IMR-90 (cell line): ENCODE data around the gene TRPC1. TPM values are rescaled to one million over a fixed set of nuclear protein-coding genes. Genes with fewer than 3 reads are reported as not detected.

Source experiments
- ATAC-seq: fragments of 200-7000 bp; cut with Tn5 transposase; 2 replicates; pipeline ENCODE4 v1.9.1; 2020; ENCODE audit warnings: low read depth, mild to moderate bottlenecking, moderate library complexity
- BruUV-seq: library from RNA; stranded (reverse); fragments of 400-500 nt; replicated peaks from 2 replicates; lab custom pipeline; 2021; lab: Mats Ljungman, UMichigan
- CTCF ChIA-PET: fragments of 300-600 bp; formaldehyde crosslinking; extraction: SDS; loops from one replicate; lab custom pipeline; 2021; ENCODE audit warnings: antibody characterized with exemption; lab: Yijun Ruan, JAX
- POLR2A ChIA-PET: fragments of 300-600 bp; sonication (Branson Sonifier 250); formaldehyde crosslinking; loops from one replicate; lab custom pipeline; 2022; ENCODE audit warnings: antibody characterized with exemption; ENCODE audit not compliant: unreplicated experiment; lab: Charles Lee
- DNase-seq: peaks from one replicate; pipeline ENCODE4 v3.0.0; 2013
- H2AFZ ChIP-seq: replicated peaks from 2 replicates; pipeline ENCODE3; 2013; ENCODE audit warnings: low read length, mild to moderate bottlenecking; ENCODE audit not compliant: poor library complexity
- H2AK5ac ChIP-seq: 2 replicates; pipeline ENCODE4 v1.6.1; 2013; ENCODE audit warnings: low read depth, low read length, inconsistent platforms
- H2AK9ac ChIP-seq: replicated peaks from 2 replicates; pipeline ENCODE3; 2013; ENCODE audit warnings: mild to moderate bottlenecking, low read depth, low read length, moderate library complexity; ENCODE audit not compliant: poor library complexity
- H2BK120ac ChIP-seq: 2 replicates; pipeline ENCODE4 v1.6.1; 2013; ENCODE audit warnings: low read depth, low read length, inconsistent platforms
- H2BK15ac ChIP-seq: 3 replicates; pipeline ENCODE4 v1.6.1; 2013; ENCODE audit warnings: low read depth, low read length, inconsistent platforms
- H2BK20ac ChIP-seq: 2 replicates; pipeline ENCODE4 v1.6.1; 2013; ENCODE audit warnings: low read depth, mild to moderate bottlenecking, inconsistent platforms, low read length, moderate library complexity
- H2BK5ac ChIP-seq: 2 replicates; pipeline ENCODE4 v1.6.1; 2013; ENCODE audit warnings: mild to moderate bottlenecking, low read depth, low read length, inconsistent platforms; ENCODE audit not compliant: poor library complexity, severe bottlenecking
- H3K14ac ChIP-seq: replicated peaks from 2 replicates; pipeline ENCODE4 v1.6.1; 2013; ENCODE audit warnings: low read depth, low read length, inconsistent platforms
- H3K18ac ChIP-seq: 2 replicates; pipeline ENCODE4 v1.6.1; 2013; ENCODE audit warnings: low read depth, low read length, control low read depth
- H3K23ac ChIP-seq: 2 replicates; pipeline ENCODE4 v1.6.1; 2013; ENCODE audit warnings: low read depth, low read length, inconsistent platforms
- H3K27ac ChIP-seq: 2 replicates; pipeline ENCODE4 v1.5.1; 2013; ENCODE audit warnings: mild to moderate bottlenecking, control low read depth, low read length; ENCODE audit not compliant: insufficient read depth
- H3K27me3 ChIP-seq: 2 replicates; pipeline ENCODE4 v1.6.1; 2013; ENCODE audit warnings: low read length; ENCODE audit not compliant: control insufficient read depth, insufficient read depth
- H3K36me3 ChIP-seq: 2 replicates; pipeline ENCODE4 v1.6.1; 2013; ENCODE audit warnings: low read length, mixed read lengths; ENCODE audit not compliant: control insufficient read depth, insufficient read depth
- H3K4ac ChIP-seq: 2 replicates; pipeline ENCODE4 v1.6.1; 2013; ENCODE audit warnings: low read depth, low read length, inconsistent platforms
- H3K4me1 ChIP-seq: 2 replicates; pipeline ENCODE4 v1.6.1; 2013; ENCODE audit warnings: low read length, mixed read lengths; ENCODE audit not compliant: control insufficient read depth, insufficient read depth
- H3K4me2 ChIP-seq: 2 replicates; pipeline ENCODE4 v1.6.1; 2013; ENCODE audit warnings: low read depth, mild to moderate bottlenecking, control low read depth, low read length, moderate library complexity
- H3K4me3 ChIP-seq: 2 replicates; pipeline ENCODE4 v1.5.1; 2013; ENCODE audit warnings: low read depth, mild to moderate bottlenecking, control low read depth, low read length, moderate library complexity; ENCODE audit not compliant: insufficient read depth
- H3K56ac ChIP-seq: 2 replicates; pipeline ENCODE4 v1.6.1; 2013; ENCODE audit warnings: low read length, inconsistent platforms; ENCODE audit not compliant: insufficient read depth; ENCODE audit errors: extremely low read depth
- H3K79me1 ChIP-seq, 2 experiments: 2 replicates each; pipeline ENCODE4 v1.6.1; 2013; ENCODE audit warnings: low read length in 2 of 2, inconsistent platforms in 1 of 2, low read depth in 1 of 2
- H3K9ac ChIP-seq: 2 replicates; pipeline ENCODE4 v1.6.1; 2013; ENCODE audit warnings: low read depth, low read length, control low read depth
- H3K9me1 ChIP-seq: 2 replicates; pipeline ENCODE4 v1.6.1; 2013; ENCODE audit warnings: low read length, inconsistent platforms; ENCODE audit not compliant: insufficient read depth
- H3K9me3 ChIP-seq: 2 replicates; pipeline ENCODE4 v1.6.1; 2013; ENCODE audit warnings: low read length; ENCODE audit not compliant: control insufficient read depth, insufficient read depth
- H4K20me1 ChIP-seq: 2 replicates; pipeline ENCODE4 v1.6.1; 2013; ENCODE audit warnings: low read length, inconsistent platforms; ENCODE audit not compliant: insufficient read depth
- H4K5ac ChIP-seq: 2 replicates; pipeline ENCODE4 v1.6.1; 2013; ENCODE audit warnings: mild to moderate bottlenecking, low read depth, low read length, control low read depth
- H4K8ac ChIP-seq, 2 experiments: 2 replicates each; pipeline ENCODE4 v1.6.1; 2013; ENCODE audit warnings: low read depth in 2 of 2, low read length in 2 of 2, control low read depth in 1 of 2, inconsistent platforms in 1 of 2
- H4K91ac ChIP-seq: 2 replicates; pipeline ENCODE4 v1.6.1; 2013; ENCODE audit warnings: low read depth, low read length, inconsistent platforms; ENCODE audit not compliant: insufficient read depth
- CEBPB ChIP-seq: IDR thresholded peaks from 2 replicates; pipeline ENCODE4 v1.6.1; 2012; ENCODE audit warnings: low read depth, low read length, improper control_type of control experiment
- RCOR1 ChIP-seq: IDR thresholded peaks from 2 replicates; pipeline ENCODE4 v1.6.1; 2012; ENCODE audit warnings: mild to moderate bottlenecking, low read length, improper control_type of control experiment; ENCODE audit not compliant: insufficient replicate concordance
- WGBS, 2 experiments: methylation state at CpG; one replicate each; pipeline versions ENCODE4 v1.1.5 to v1.1.7; 2013; ENCODE audit warnings: missing lambda C conversion rate in 2 of 2; ENCODE audit not compliant: insufficient read length in 1 of 2; ENCODE audit errors: extremely low coverage in 2 of 2; 5-methylcytosine and 5-hydroxymethylcytosine counted together
- dilution Hi-C: fragments of 300-500 bp; cut with HindIII; formaldehyde crosslinking; loops from one replicate; pipeline ENCODE4 v1.14.3; 2018; ENCODE audit warnings: low sequenced_read_pairs; ENCODE audit not compliant: unreplicated experiment
- in situ Hi-C: fragments of 300-500 bp; cut with MboI; formaldehyde crosslinking; loops from 3 replicates; pipeline ENCODE4 v1.14.3; 2019; ENCODE audit warnings: low sequenced_read_pairs, inconsistent platforms, mixed read lengths
- intact Hi-C: fragments of 100-400 bp; cut with micrococcal nuclease; formaldehyde crosslinking; loops from 2 replicates; pipeline ENCODE4 v1.10.0; 2022
- polyA plus RNA-seq, 3 experiments: library from polyadenylated mRNA; depleted of rRNA; stranded (reverse); fragments of >200 nt; gene quantifications; 2 replicates each; pipeline ENCODE4 v1.2.3, GENCODE V29; 2012; ENCODE audit warnings: low replicate concordance in 1 of 3
- total RNA-seq: library from RNA; depleted of rRNA; stranded (reverse); fragments of >200 nt; gene quantifications from 2 replicates; pipeline ENCODE4 v1.2.3, GENCODE V29; 2012

The TRPC1 gene
- total and polyA plus RNA-seq, 2 of the 4 experiments (the other 2 are of a cell fraction), result 5.9 to 7.2 TPM

DNA sequence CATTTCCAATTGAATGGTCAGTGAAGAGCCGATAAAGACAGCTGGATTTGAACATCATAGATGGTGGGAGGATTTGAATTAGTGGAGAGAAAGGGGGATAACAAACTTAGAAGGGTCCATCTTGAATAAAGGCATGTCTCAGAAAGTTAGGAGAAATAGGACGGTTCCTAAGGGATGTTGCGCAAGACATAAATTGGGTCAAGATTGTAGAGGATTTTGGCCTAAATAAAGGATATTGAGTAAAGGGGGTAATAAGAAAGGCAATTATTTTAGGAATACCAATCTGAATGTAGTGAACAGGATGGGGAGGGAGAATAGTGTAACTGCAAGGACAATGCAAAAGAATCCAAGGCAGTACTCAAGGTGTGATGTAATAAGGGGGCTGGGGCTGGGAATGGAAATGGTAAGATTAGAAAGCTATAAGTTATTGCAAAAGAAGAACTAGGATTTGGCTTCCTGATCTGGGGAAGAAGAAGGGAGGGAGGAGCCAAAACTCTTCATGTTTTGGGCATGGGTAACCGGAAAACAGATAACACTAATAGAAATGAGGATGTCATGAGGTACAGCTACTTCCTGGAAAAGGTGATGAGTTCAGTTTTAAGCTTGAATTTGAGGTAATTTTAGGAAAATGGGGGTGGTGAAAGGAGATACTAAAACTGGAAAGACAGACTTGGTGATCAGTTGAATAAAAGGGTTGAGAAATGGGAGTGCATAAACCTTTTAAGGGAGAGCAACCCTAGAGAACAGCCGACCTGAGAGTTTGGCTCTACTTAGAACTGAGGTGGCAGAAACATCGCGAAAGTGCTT is 17.3 kb upstream of the TRPC1 start:
- Histone ChIP-seq H4K91ac (no peak overlapping the region), H3K56ac (no peak overlapping the region), H3K27me3 (no peaks in the 10 kb centered on the region; the same call in 1 of the 2 replicates), H3K36me3 (no peaks in the 10 kb centered on the region), H2BK120ac (no peak overlapping the region), H3K9ac (no peak overlapping the region), H2BK5ac (no peak overlapping the region), H3K23ac (no peak overlapping the region), H3K4me1 (no peaks in the 10 kb centered on the region), H2BK20ac (no peak overlapping the region), H3K9me3 (no peaks in the 10 kb centered on the region), H4K20me1 (no peaks in the 10 kb centered on the region), H3K18ac (no peak overlapping the region), H3K9me1 (no peaks in the 10 kb centered on the region), H2AK5ac (no peak overlapping the region), H2BK15ac (no peak overlapping the region), H3K4me3 (no peak overlapping the region), H3K14ac (no peak overlapping the region), H2AFZ (no peak overlapping the region), H3K4me2 (no peak overlapping the region), H4K5ac (no peak overlapping the region), H4K8ac (no peak overlapping the region), H3K27ac (no peak overlapping the region), H3K4ac (no peak overlapping the region), H2AK9ac (no peak overlapping the region), H3K79me1 (no peaks in the 10 kb centered on the region)
- dilution Hi-C loops, result no loop called here
- 100% methylated on average over 3 of the region's 7 CpGs; no CpG with 5 or more reads in 1 of the 2 experiments for WGBS, 2 experiments
- BruUV-seq, result no TSS peak
- ATAC-seq (no peak), DNase-seq (no peak)
- CTCF ChIA-PET, result interaction anchor here (0.6 to 1.1 kb wide), 2 partner anchors 10 to 184 kb away, joined by 3 read pairs; no protein-coding TSS in a partner anchor
- in situ Hi-C loops, result no loop called here
- TF ChIP-seq CEBPB, result peak; percentile 92
- TF ChIP-seq RCOR1, result no peak
- intact Hi-C loops, result no loop called here
- POLR2A ChIA-PET, result no interaction called here
